Heart right ventricle (tissue), 16 donors: ENCODE results near the gene AGO3. TPM values are rescaled to one million over a fixed set of nuclear protein-coding genes. Genes with fewer than 3 reads are reported as not detected.
"Not testable (repeated sequence)": the region's sequence is repeated elsewhere in the genome, so short reads cannot be mapped to it uniquely, and the experiment has no call there.

ENCODE experiments used
- ATAC-seq, 8 donors: fragments of 200-7000 bp; cut with Tn5 transposase; one replicate each; pipeline ENCODE4 v1.9.1; 2020; ENCODE audit warnings: mild to moderate bottlenecking in 8 of 8, moderate library complexity in 8 of 8, moderate number of reproducible peaks in 1 of 8
- DNase-seq, 2 donors: peaks; one replicate each; pipeline ENCODE4 v3.0.0-alpha.2; 2020
- H3K27ac ChIP-seq, 10 donors: fragments of 200-600 bp; sonication (generic) in 2 of 10; one replicate each; pipeline versions ENCODE4 v1.5.0 to v1.8.0; 2020 to 2022; ENCODE audit warnings: mild to moderate bottlenecking in 3 of 10
- H3K27me3 ChIP-seq, 7 donors: fragments of 200-600 bp; one replicate each; pipeline ENCODE4 v1.8.0; 2021 to 2022; ENCODE audit warnings: mild to moderate bottlenecking in 2 of 7
- H3K36me3 ChIP-seq, 9 donors: fragments of 200-600 bp; sonication (generic) in 1 of 9; one replicate each; pipeline versions ENCODE4 v1.5.0 to v1.8.0; 2020 to 2022; ENCODE audit warnings: mild to moderate bottlenecking in 2 of 9
- H3K4me1 ChIP-seq, 9 donors: fragments of 200-600 bp; sonication (generic) in 1 of 9; one replicate each; pipeline versions ENCODE4 v1.5.0 to v1.8.0; 2020 to 2022; ENCODE audit warnings: mild to moderate bottlenecking in 4 of 9
- H3K4me3 ChIP-seq, 10 donors: fragments of 200-600 bp; sonication (generic) in 2 of 10; one replicate each; pipeline versions ENCODE4 v1.5.0 to v1.8.0; 2020 to 2022; ENCODE audit warnings: mild to moderate bottlenecking in 7 of 10, moderate library complexity in 2 of 10
- H3K9me3 ChIP-seq, 11 donors: fragments of 200-600 bp in 10 of 11; sonication (generic) in 2 of 11; one replicate each; pipeline versions ENCODE4 v1.5.0 to v1.8.0; 2013 to 2022; ENCODE audit warnings: mild to moderate bottlenecking in 2 of 11, control low read depth in 1 of 11, moderate library complexity in 1 of 11
- CTCF ChIP-seq, 9 donors: fragments of 200-600 bp; sonication (generic) in 2 of 9; IDR thresholded peaks; one replicate each; pipeline versions ENCODE4 v1.5.0 to v1.8.0; 2021 to 2022; ENCODE audit warnings: antibody characterized with exemption in 9 of 9, mild to moderate bottlenecking in 5 of 9, moderate library complexity in 1 of 9
- WGBS, 2 donors: extraction: QIAGEN DNeasy Blood & Tissue Kit; methylation state at CpG; one replicate each; pipeline ENCODE4 v1.1.7; 2013; ENCODE audit warnings: inconsistent platforms in 1 of 2; 5-methylcytosine and 5-hydroxymethylcytosine counted together
- intact Hi-C, 10 donors: fragments of 100-400 bp; cut with DNase I; formaldehyde crosslinking; loops; one replicate each; pipeline versions ENCODE4 v1.11.1 to v1.14.2; 2022
- polyA plus RNA-seq, 2 donors: library from polyadenylated mRNA; stranded (reverse); fragments of 200-250 nt; gene quantifications; one replicate each; pipeline ENCODE4 v1.2.3, GENCODE V29; 2013
- total RNA-seq, 10 donors: library from RNA; stranded (reverse); fragmentation: NEBNext Ultra II Directional in 3 of 10; extraction: Animal tissue kit (Norgen Biotek cat#: 25700) in 3 of 10; gene quantifications; one replicate each; pipeline versions ENCODE4 v1.2.1 to v1.2.4, GENCODE V29; 2021 to 2023
- donor health status: Arrhythmogenic right ventricular cardiomyopathy.
- donor health status: ischemic (EF 13 %, LVEDD 7.1; RV severe dilation, severe dysfunction).
- donor health status: healthy with polysubstance abuse.
- donor health status: DM: no; HTN: yes; CAD: no.
- donor health status: DM: no; HTN: no; CAD: no.
- donor health status: ischemic (EF 25% LVEDD 6.9; RV normal size, moderate dysfunction).
- donor health status: ischemic (EF 25% LVEDD 5.7; RV mildly dilated, moderate dysfunction).
- donor health status: healthy.
- donor health status: DM: yes; HTN: yes; CAD: no.
- donor health status: Ischemic cardiomyopathy.
- donor health status: ischemic (EF 35%, LVEDD 5.7; RV mildly dilated, moderate dysfunction).
- donor health status: nonischemic (EF 11% LVEDD 7.7; RV severe dilation, severe dysfunction).
- donor health status: DM: yes; HTN: yes; CAD: no.
- donor health status: PGD.
- donor health status: ischemic (EF 29% LVEDD 5.4; RV normal size, mild dysfunction).
- donor health status: nonischemic (EF 23%, LVEDD 6.1; RV moderate dilation, normal function).

The AGO3 gene
- total and polyA plus RNA-seq, 12 donors, result 2.2 to 20.7 (median 14.7) TPM

- 48 to 49% methylated on average over 3 of the region's 3 CpGs for WGBS, 2 donors
- H3K4me1 ChIP-seq, result peaks cover 2 to 61% (median 36%) of the 10 kb centered on the region in 9 donors
- intact Hi-C loops, result loop anchor here in 2 of 10 donors (10.0 kb wide), 1 partner anchor 198 kb away; the partner anchor contains the start of genes ADPRS (in 2 of the 2) and TEKT2 (in 2 of the 2)
- no peaks in the 10 kb centered on the region for H3K27me3 ChIP-seq
- H3K27ac ChIP-seq, result peak overlapping the region in 1 of 10 donors; percentile 29
- ATAC-seq, result no peak
- H3K4me3 ChIP-seq, result no peak overlapping the region
- no peak for TF ChIP-seq CTCF (IDR thresholded peaks at IDR 0.05)
- H3K36me3 ChIP-seq, result peaks cover 0 to 38% (median 20%) of the 10 kb centered on the region in 9 donors
- H3K9me3 ChIP-seq, result no peaks in the 10 kb centered on the region
- no peak for DNase-seq
Measured at GRCh38 chr1:35886577-35887431, 44.1 kb upstream of the AGO3 start.

GRCh38 chr1:35887508-35887907 lies 43.4 kb upstream of the AGO3 start:
- Histone ChIP-seq H3K27me3 (no peaks in the 10 kb centered on the region), H3K4me1 (peaks cover 2 to 59% (median 34%) of the 10 kb centered on the region in 9 donors), H3K27ac (peak overlapping the region in 1 of 10 donors; percentile 29), H3K9me3 (no peaks in the 10 kb centered on the region), H3K36me3 (peaks cover 0 to 45% (median 20%) of the 10 kb centered on the region in 9 donors), H3K4me3 (no peak overlapping the region)
- 75 to 77% methylated on average over 2 of the region's 2 CpGs for WGBS, 2 donors
- TF ChIP-seq CTCF (IDR thresholded peaks at IDR 0.05), result no peak
- ATAC-seq, result no peak
- intact Hi-C loops, result loop anchor here in 2 of 10 donors (10.0 kb wide), 1 partner anchor 197 kb away; the partner anchor contains the start of genes ADPRS (in 2 of the 2) and TEKT2 (in 2 of the 2)
- no peak for DNase-seq

DNA sequence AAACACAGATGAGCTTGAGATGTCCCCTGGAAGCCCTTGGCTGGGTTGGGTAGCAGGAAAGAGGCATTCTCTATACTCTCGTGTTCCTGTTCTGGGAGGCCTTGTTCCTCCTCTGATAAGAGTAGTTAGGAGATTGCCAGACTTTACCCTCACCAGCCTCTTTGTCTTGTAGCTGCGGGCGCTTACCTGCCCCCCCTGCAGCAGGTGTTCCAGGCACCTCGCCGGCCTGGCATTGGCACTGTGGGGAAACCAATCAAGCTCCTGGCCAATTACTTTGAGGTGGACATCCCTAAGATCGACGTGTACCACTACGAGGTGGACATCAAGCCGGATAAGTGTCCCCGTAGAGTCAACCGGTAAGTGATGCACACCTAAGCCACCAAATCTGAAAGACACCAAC lies 42.6 kb upstream of the AGO3 start:
- peaks cover 0 to 52% (median 20%) of the 10 kb centered on the region in 9 donors for H3K36me3 ChIP-seq
- WGBS, 2 donors, result 89 to 91% methylated on average over 11 of the region's 11 CpGs
- no peak overlapping the region for H3K4me3 ChIP-seq
- TF ChIP-seq CTCF (IDR thresholded peaks at IDR 0.05), result no peak
- peaks cover 2 to 56% (median 32%) of the 10 kb centered on the region in 9 donors for H3K4me1 ChIP-seq
- no peaks in the 10 kb centered on the region for H3K27me3 ChIP-seq
- DNase-seq (no peak), ATAC-seq (no peak)
- H3K27ac ChIP-seq, result no peak overlapping the region
- H3K9me3 ChIP-seq, result no peaks in the 10 kb centered on the region
- intact Hi-C loops, result loop anchor here in 2 of 10 donors (10.0 kb wide), 1 partner anchor 197 kb away; the partner anchor contains the start of genes ADPRS (in 2 of the 2) and TEKT2 (in 2 of the 2)

- not testable (repeated sequence) for H3K27ac ChIP-seq, ATAC-seq, DNase-seq, H3K4me3 ChIP-seq, H3K9me3 ChIP-seq, H3K27me3 ChIP-seq
- H3K36me3 ChIP-seq, result peaks cover 0 to 59% (median 26%) of the 10 kb centered on the region in 9 donors
- intact Hi-C loops, result loop anchor here in 2 of 10 donors (10.0 kb wide), 1 partner anchor 196 kb away; the partner anchor contains the start of genes ADPRS (in 2 of the 2) and TEKT2 (in 2 of the 2)
- H3K4me1 ChIP-seq, result peaks cover 2 to 58% (median 37%) of the 10 kb centered on the region in 9 donors
- WGBS, 2 donors, result 62 to 79% methylated on average over 3 of the region's 3 CpGs
Measured at GRCh38 chr1:35888981-35889380, 41.9 kb upstream of the AGO3 start.
